Stomach (tissue), 4 donors: ENCODE results near the gene NT5C1A.

Experiments
- POLR2A ChIP-seq, 4 donors: fragments of 450-650 bp; IDR thresholded peaks; one replicate each; pipeline ENCODE4 v1.6.1; 2016; ENCODE audit warnings: antibody characterized with exemption in 4 of 4, control low read depth in 2 of 4, mild to moderate bottlenecking in 1 of 4, moderate library complexity in 1 of 4
- TF ChIP-seq, protein P1 (sequence below), 7 experiments: fragments of 450-650 bp in 4 of 7; fragments of 200-600 bp in 3 of 7; sonication (generic) in 3 of 7; IDR thresholded peaks; one replicate each; pipeline ENCODE4 v1.5.1; 2016 to 2019; ENCODE audit warnings: antibody characterized with exemption in 7 of 7, control low read depth in 2 of 7, mild to moderate bottlenecking in 1 of 7

GRCh38 chr1:39670689-39671088 lies 1.2 kb downstream of the NT5C1A start:
- TF ChIP-seq, protein P1, sequence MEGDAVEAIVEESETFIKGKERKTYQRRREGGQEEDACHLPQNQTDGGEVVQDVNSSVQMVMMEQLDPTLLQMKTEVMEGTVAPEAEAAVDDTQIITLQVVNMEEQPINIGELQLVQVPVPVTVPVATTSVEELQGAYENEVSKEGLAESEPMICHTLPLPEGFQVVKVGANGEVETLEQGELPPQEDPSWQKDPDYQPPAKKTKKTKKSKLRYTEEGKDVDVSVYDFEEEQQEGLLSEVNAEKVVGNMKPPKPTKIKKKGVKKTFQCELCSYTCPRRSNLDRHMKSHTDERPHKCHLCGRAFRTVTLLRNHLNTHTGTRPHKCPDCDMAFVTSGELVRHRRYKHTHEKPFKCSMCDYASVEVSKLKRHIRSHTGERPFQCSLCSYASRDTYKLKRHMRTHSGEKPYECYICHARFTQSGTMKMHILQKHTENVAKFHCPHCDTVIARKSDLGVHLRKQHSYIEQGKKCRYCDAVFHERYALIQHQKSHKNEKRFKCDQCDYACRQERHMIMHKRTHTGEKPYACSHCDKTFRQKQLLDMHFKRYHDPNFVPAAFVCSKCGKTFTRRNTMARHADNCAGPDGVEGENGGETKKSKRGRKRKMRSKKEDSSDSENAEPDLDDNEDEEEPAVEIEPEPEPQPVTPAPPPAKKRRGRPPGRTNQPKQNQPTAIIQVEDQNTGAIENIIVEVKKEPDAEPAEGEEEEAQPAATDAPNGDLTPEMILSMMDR (IDR thresholded peaks at IDR 0.05): no peak
- no peak for TF ChIP-seq POLR2A (IDR thresholded peaks at IDR 0.05)
